Neural progenitor cell (in vitro differentiated cells): ENCODE results near the gene NINJ2.

Experiments
- EZH2 ChIP-seq: fragments of 200-600 bp; sonication (generic); IDR thresholded peaks from 2 replicates; pipeline ENCODE4 v1.6.1; 2017; ENCODE audit warnings: antibody characterized with exemption, mild to moderate bottlenecking, moderate library complexity
- TF ChIP-seq, protein P1 (sequence below): fragments of 200-600 bp; sonication (generic); IDR thresholded peaks from 2 replicates; pipeline ENCODE4 v1.5.1; 2017; ENCODE audit warnings: antibody characterized with exemption, mild to moderate bottlenecking

DNA sequence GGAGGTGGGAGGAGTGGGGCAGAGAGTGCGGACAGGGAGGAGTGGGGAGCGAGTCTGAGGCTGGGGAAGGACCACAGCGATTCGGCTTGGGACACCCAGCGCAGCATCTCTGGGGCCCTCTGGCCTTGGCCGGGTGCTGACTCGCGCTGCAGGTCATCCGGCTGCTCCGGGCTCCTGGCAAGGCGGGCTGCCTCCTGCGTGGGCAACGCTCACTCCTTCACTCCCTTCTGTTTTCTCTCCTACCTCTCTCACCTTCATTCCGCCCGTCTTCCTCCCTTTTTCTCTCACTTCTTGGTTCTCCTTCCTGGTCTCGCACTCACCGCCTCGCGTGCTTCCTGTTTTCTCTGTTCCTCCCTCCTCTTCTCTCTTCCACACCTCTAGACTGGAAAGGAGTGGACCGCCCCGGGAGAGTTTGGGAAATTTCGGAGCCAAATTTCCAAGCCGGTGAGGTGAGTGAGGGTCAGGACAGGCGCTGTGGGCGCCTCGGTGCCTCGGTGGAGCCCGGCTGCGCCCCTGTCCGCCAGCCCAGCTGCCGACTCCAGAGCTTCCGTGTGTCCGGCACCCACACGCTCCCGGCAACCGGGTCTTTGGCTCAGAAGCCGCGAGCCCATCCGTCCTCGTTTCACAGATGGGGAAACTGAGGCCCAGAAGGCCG is 116.9 kb downstream of the NINJ2 start:
- no peak for TF ChIP-seq EZH2
- TF ChIP-seq, protein P1, sequence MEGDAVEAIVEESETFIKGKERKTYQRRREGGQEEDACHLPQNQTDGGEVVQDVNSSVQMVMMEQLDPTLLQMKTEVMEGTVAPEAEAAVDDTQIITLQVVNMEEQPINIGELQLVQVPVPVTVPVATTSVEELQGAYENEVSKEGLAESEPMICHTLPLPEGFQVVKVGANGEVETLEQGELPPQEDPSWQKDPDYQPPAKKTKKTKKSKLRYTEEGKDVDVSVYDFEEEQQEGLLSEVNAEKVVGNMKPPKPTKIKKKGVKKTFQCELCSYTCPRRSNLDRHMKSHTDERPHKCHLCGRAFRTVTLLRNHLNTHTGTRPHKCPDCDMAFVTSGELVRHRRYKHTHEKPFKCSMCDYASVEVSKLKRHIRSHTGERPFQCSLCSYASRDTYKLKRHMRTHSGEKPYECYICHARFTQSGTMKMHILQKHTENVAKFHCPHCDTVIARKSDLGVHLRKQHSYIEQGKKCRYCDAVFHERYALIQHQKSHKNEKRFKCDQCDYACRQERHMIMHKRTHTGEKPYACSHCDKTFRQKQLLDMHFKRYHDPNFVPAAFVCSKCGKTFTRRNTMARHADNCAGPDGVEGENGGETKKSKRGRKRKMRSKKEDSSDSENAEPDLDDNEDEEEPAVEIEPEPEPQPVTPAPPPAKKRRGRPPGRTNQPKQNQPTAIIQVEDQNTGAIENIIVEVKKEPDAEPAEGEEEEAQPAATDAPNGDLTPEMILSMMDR = no peak
